ENCODE measurements around the gene DDX24. TPM values are rescaled to one million over a fixed set of nuclear protein-coding genes. Genes with fewer than 3 reads are reported as not detected.

Gene DDX24
- polyA plus RNA-seq, 3 donors: 51.2 to 68.0 (median 53.8) TPM

- H3K79me2 ChIP-seq (ENCODE audit: insufficient read depth, low read length): no peaks in the 10 kb centered on the region
- H3K4me3 ChIP-seq (replicated peaks in 1 of 3; ENCODE audit: low read depth in 2 of 3, low read length in 3 of 3): no peak overlapping the region
- Mint-ChIP-seq H3K4me1 (no peaks in the 10 kb centered on the region), H3K9me3 (peaks cover 10 to 27% (median 18%) of the 10 kb centered on the region in 7 donors), H3K36me3 (peaks cover 0 to 3% of the 10 kb centered on the region in 2 donors), H3K27me3 (ENCODE audit: low read depth in 3 of 3) (peaks cover 10 to 12% (median 11%) of the 10 kb centered on the region in 3 donors), H3K4me3 (no peak overlapping the region), H3K27ac (no peak overlapping the region)
- H3K36me3 ChIP-seq (replicated peaks in 1 of 2; ENCODE audit: control insufficient read depth in 1 of 2, insufficient read depth in 2 of 2, low read length in 2 of 2): peaks cover under 1 to 3% of the 10 kb centered on the region in 2 donors
- H3K9ac ChIP-seq (ENCODE audit: insufficient read depth, low read length, poor library complexity, severe bottlenecking): no peak overlapping the region
- 44% methylated on average over 1 of the region's 3 CpGs for WGBS (ENCODE audit: insufficient coverage)
- H3K27me3 ChIP-seq (ENCODE audit: control insufficient read depth in 2 of 2, insufficient read depth in 2 of 2, low read length in 2 of 2): peaks cover 0 to 2% of the 10 kb centered on the region in 2 donors
- H3K9me3 ChIP-seq (replicated peaks in 1 of 2; ENCODE audit: control insufficient read depth in 1 of 2, insufficient read depth in 1 of 2, low read length in 2 of 2): peaks cover 12 to 25% of the 10 kb centered on the region in 2 donors
- H3K4me2 ChIP-seq (replicated peaks; ENCODE audit: extremely low read depth, low read length, poor library complexity, severe bottlenecking): no peak overlapping the region
- no peak overlapping the region for H2AFZ ChIP-seq (ENCODE audit: insufficient read depth, low read depth, low read length, poor library complexity, severe bottlenecking)
- H3K27ac ChIP-seq (ENCODE audit: low read depth in 1 of 2, low read length in 2 of 2): no peak overlapping the region
- no peak for DNase-seq
- H3K4me1 ChIP-seq (ENCODE audit: control insufficient read depth in 1 of 2, insufficient read depth in 2 of 2, low read length in 2 of 2): no peaks in the 10 kb centered on the region
- intact Hi-C loops (cut with micrococcal nuclease): no loop called here
- TF ChIP-seq, protein P1, sequence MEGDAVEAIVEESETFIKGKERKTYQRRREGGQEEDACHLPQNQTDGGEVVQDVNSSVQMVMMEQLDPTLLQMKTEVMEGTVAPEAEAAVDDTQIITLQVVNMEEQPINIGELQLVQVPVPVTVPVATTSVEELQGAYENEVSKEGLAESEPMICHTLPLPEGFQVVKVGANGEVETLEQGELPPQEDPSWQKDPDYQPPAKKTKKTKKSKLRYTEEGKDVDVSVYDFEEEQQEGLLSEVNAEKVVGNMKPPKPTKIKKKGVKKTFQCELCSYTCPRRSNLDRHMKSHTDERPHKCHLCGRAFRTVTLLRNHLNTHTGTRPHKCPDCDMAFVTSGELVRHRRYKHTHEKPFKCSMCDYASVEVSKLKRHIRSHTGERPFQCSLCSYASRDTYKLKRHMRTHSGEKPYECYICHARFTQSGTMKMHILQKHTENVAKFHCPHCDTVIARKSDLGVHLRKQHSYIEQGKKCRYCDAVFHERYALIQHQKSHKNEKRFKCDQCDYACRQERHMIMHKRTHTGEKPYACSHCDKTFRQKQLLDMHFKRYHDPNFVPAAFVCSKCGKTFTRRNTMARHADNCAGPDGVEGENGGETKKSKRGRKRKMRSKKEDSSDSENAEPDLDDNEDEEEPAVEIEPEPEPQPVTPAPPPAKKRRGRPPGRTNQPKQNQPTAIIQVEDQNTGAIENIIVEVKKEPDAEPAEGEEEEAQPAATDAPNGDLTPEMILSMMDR (IDR thresholded peaks at IDR 0.05): no peak
- no peaks in the 10 kb centered on the region for H4K20me1 ChIP-seq (ENCODE audit: insufficient read depth, low read length)
Measured at GRCh38 chr14:94121485-94121884, 40.5 kb upstream of the DDX24 start.

- Mint-ChIP-seq H3K36me3 (no peaks in the 10 kb centered on the region), H3K27me3 (ENCODE audit: low read depth in 3 of 3) (peaks cover 10 to 16% (median 16%) of the 10 kb centered on the region in 3 donors), H3K9me3 (peaks cover 10 to 27% (median 18%) of the 10 kb centered on the region in 7 donors), H3K27ac (peak overlapping the region in 2 of 7 donors; percentile 21 to 55), H3K4me3 (no peak overlapping the region), H3K4me1 (no peaks in the 10 kb centered on the region)
- no peak overlapping the region for H2AFZ ChIP-seq (ENCODE audit: insufficient read depth, low read depth, low read length, poor library complexity, severe bottlenecking)
- H3K4me1 ChIP-seq (ENCODE audit: control insufficient read depth in 1 of 2, insufficient read depth in 2 of 2, low read length in 2 of 2): no peaks in the 10 kb centered on the region
- H3K79me2 ChIP-seq (ENCODE audit: insufficient read depth, low read length): no peaks in the 10 kb centered on the region
- H4K20me1 ChIP-seq (ENCODE audit: insufficient read depth, low read length): no peaks in the 10 kb centered on the region
- H3K9me3 ChIP-seq (replicated peaks in 1 of 2; ENCODE audit: control insufficient read depth in 1 of 2, insufficient read depth in 1 of 2, low read length in 2 of 2): peaks cover 12 to 25% of the 10 kb centered on the region in 2 donors
- H3K27ac ChIP-seq (ENCODE audit: low read depth in 1 of 2, low read length in 2 of 2): no peak overlapping the region
- no peak for DNase-seq
- H3K9ac ChIP-seq (ENCODE audit: insufficient read depth, low read length, poor library complexity, severe bottlenecking): no peak overlapping the region
- no peak overlapping the region for H3K4me2 ChIP-seq (replicated peaks; ENCODE audit: extremely low read depth, low read length, poor library complexity, severe bottlenecking)
- H3K4me3 ChIP-seq (replicated peaks in 1 of 3; ENCODE audit: low read depth in 2 of 3, low read length in 3 of 3): no peak overlapping the region
- 100% methylated on average over 2 of the region's 5 CpGs for WGBS (ENCODE audit: insufficient coverage)
- TF ChIP-seq, protein P1 (IDR thresholded peaks at IDR 0.05): no peak
- intact Hi-C loops (cut with micrococcal nuclease): no loop called here
- H3K27me3 ChIP-seq (ENCODE audit: control insufficient read depth in 2 of 2, insufficient read depth in 2 of 2, low read length in 2 of 2): peaks cover 0 to 2% of the 10 kb centered on the region in 2 donors
- H3K36me3 ChIP-seq (replicated peaks in 1 of 2; ENCODE audit: control insufficient read depth in 1 of 2, insufficient read depth in 2 of 2, low read length in 2 of 2): no peaks in the 10 kb centered on the region
Measured at GRCh38 chr14:94120667-94121340, 39.8 kb upstream of the DDX24 start.

All from CD14-positive monocyte (primary cell).